GM13976 (cell line): Measurements from ENCODE around the gene CCDC85C.

Source experiments
- DNase-seq: peaks from one replicate; pipeline ENCODE4 v3.0.0; 2012; ENCODE audit warnings: low spot score
- CTCF ChIP-seq: IDR thresholded peaks from 2 replicates; pipeline ENCODE4 v1.5.1; 2012; ENCODE audit warnings: borderline replicate concordance, mild to moderate bottlenecking; ENCODE audit not compliant: insufficient read depth; ENCODE audit errors: extremely low read depth, missing control alignments, control extremely low read depth
- in situ Hi-C: fragments of 300-500 bp; cut with MboI; formaldehyde crosslinking; loops from one replicate; pipeline ENCODE4 v1.12.0; 2022; ENCODE audit warnings: low sequenced_read_pairs, mixed read lengths, inconsistent platforms; ENCODE audit not compliant: unreplicated experiment

Gene CCDC85C

GRCh38 chr14:99559286-99559990 is 44.6 kb downstream of the CCDC85C start:
- TF ChIP-seq CTCF: no peak
- in situ Hi-C loops: no loop called here
- no peak for DNase-seq

- TF ChIP-seq CTCF: no peak
- DNase-seq: no peak
- in situ Hi-C loops: no loop called here
Observed at GRCh38 chr14:99556134-99556791, 47.7 kb downstream of the CCDC85C start.

GRCh38 chr14:99554757-99555531 is 49.1 kb downstream of the CCDC85C start:
- DNase-seq: no peak
- in situ Hi-C loops: no loop called here
- no peak for TF ChIP-seq CTCF

- no peak for DNase-seq
- no peak for TF ChIP-seq CTCF
- in situ Hi-C loops: no loop called here
Observed at GRCh38 chr14:99554184-99554583, 49.8 kb downstream of the CCDC85C start.

- DNase-seq: no peak
- no peak for TF ChIP-seq CTCF
- in situ Hi-C loops: no loop called here
Observed at GRCh38 chr14:99552572-99553216, 51.3 kb downstream of the CCDC85C start.

- no peak for TF ChIP-seq CTCF
- DNase-seq: no peak
- in situ Hi-C loops: no loop called here
Observed at GRCh38 chr14:99552021-99552553, 51.9 kb downstream of the CCDC85C start.
